Aorta (tissue), 5 donors: ENCODE data around the gene ARHGAP22. TPM values are rescaled to one million over a fixed set of nuclear protein-coding genes. Genes with fewer than 3 reads are reported as not detected.

Experiments
- ATAC-seq: fragments of 200-7000 bp; cut with Tn5 transposase; one replicate; pipeline ENCODE4 v1.9.1; 2022; ENCODE audit warnings: moderate library complexity; ENCODE audit not compliant: low FRiP score
- DNase-seq, 2 donors: peaks; one replicate each; pipeline ENCODE4 v3.0.0-alpha.2; 2020
- H3K27ac ChIP-seq, 2 donors: one replicate each; pipeline ENCODE4 v1.5.1; 2013; ENCODE audit warnings: low read length in 2 of 2, mild to moderate bottlenecking in 2 of 2, moderate library complexity in 2 of 2, control low read depth in 1 of 2, inconsistent platforms in 1 of 2, low read depth in 1 of 2
- H3K27me3 ChIP-seq, 2 donors: one replicate each; pipeline ENCODE4 v1.6.1; 2013; ENCODE audit warnings: control low read depth in 1 of 2, low read length in 1 of 2, mild to moderate bottlenecking in 1 of 2, moderate library complexity in 1 of 2; ENCODE audit not compliant: insufficient read depth in 2 of 2, control insufficient read depth in 1 of 2
- H3K36me3 ChIP-seq, 2 donors: one replicate each; pipeline ENCODE4 v1.6.1; 2013; ENCODE audit warnings: control low read depth in 1 of 2, low read length in 1 of 2, mild to moderate bottlenecking in 1 of 2; ENCODE audit not compliant: insufficient read depth in 2 of 2, control insufficient read depth in 1 of 2
- H3K4me1 ChIP-seq, 2 donors: one replicate each; pipeline ENCODE4 v1.6.1; 2013; ENCODE audit warnings: low read length in 2 of 2, control low read depth in 1 of 2, mild to moderate bottlenecking in 1 of 2, moderate library complexity in 1 of 2; ENCODE audit not compliant: insufficient read depth in 2 of 2, control insufficient read depth in 1 of 2
- H3K4me3 ChIP-seq, 2 donors: one replicate each; pipeline ENCODE4 v1.5.1; 2013; ENCODE audit warnings: low read length in 2 of 2, control low read depth in 1 of 2, mild to moderate bottlenecking in 1 of 2
- H3K9me3 ChIP-seq: one replicate; pipeline ENCODE4 v1.6.1; 2013; ENCODE audit warnings: mild to moderate bottlenecking, low read length; ENCODE audit not compliant: control insufficient read depth
- WGBS, 2 donors: extraction: QIAGEN DNeasy Blood & Tissue Kit; methylation state at CpG; one replicate each; pipeline ENCODE4 v1.1.7; 2013; 5-methylcytosine and 5-hydroxymethylcytosine counted together
- intact Hi-C, 2 donors: fragments of 100-400 bp; cut with DNase I; formaldehyde crosslinking; loops; one replicate each; pipeline versions ENCODE4 v1.14.2 to v1.15.0; 2022
- polyA plus RNA-seq, 2 donors: library from polyadenylated mRNA; stranded (reverse); fragments of 200-250 nt; gene quantifications; one replicate each; pipeline ENCODE4 v1.2.3, GENCODE V29; 2013
- total RNA-seq, 2 donors: library from RNA; stranded (reverse); fragmentation: NEBNext Ultra II Directional; extraction: Animal tissue kit (Norgen Biotek cat#: 25700); gene quantifications; one replicate each; pipeline ENCODE4 v1.2.1, GENCODE V29; 2021
- donor health status: healthy with polysubstance abuse.
- donor health status: Bipolar disorder and iron deficiency.
- donor health status: DM: no; HTN: no; CAD: no.
- donor health status: DM: no; HTN: no; CAD: no.
- donor health status: DM: yes; HTN: yes; CAD: no.

The ARHGAP22 gene
- total and polyA plus RNA-seq, 4 donors = 6.1 to 29.1 (median 17.1) TPM

DNA sequence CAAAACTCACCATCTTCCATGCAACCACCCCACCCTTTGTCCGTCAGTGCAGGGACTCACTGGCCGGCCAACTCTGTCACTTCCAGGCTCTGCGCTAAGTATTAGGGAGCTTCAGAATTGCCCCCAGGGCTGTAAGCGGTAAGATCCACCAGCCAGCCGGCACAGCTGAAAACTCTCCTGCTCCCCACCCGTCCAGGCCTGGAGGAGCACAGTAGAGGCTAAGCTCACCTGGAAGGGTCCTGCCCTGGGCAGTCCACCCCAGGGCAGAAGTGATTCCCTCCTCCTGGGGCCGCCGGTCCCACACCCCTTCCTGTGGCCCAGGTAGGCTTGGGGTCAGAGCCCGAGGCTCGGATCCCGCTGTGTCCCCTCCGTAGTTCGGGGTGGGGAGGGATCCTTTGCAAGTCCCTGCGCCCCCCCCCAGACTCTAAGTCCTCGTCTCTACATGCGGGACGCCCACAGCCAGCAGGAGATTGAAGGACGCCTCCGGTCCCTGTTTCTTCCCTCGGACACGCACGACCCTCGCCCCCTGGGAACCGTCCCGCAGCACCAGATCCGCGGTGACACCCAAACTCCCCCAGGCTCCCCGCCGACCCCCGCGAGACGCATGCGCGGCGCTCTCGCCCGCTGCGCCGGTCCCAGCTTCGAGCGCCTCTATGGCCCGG is 138.9 kb downstream of the ARHGAP22 start:
- no peaks in the 10 kb centered on the region for H3K27me3 ChIP-seq
- no peaks in the 10 kb centered on the region for H3K9me3 ChIP-seq
- H3K4me3 ChIP-seq = no peak overlapping the region
- no peaks in the 10 kb centered on the region for H3K36me3 ChIP-seq
- H3K27ac ChIP-seq = no peak overlapping the region
- no peak for ATAC-seq
- WGBS, 2 donors = 32 to 41% methylated on average over 41 to 42 of the region's 42 CpGs
- H3K4me1 ChIP-seq = no peaks in the 10 kb centered on the region
- intact Hi-C loops = no loop called here
- peak in 1 of 2 donors; percentile 67 for DNase-seq

DNA sequence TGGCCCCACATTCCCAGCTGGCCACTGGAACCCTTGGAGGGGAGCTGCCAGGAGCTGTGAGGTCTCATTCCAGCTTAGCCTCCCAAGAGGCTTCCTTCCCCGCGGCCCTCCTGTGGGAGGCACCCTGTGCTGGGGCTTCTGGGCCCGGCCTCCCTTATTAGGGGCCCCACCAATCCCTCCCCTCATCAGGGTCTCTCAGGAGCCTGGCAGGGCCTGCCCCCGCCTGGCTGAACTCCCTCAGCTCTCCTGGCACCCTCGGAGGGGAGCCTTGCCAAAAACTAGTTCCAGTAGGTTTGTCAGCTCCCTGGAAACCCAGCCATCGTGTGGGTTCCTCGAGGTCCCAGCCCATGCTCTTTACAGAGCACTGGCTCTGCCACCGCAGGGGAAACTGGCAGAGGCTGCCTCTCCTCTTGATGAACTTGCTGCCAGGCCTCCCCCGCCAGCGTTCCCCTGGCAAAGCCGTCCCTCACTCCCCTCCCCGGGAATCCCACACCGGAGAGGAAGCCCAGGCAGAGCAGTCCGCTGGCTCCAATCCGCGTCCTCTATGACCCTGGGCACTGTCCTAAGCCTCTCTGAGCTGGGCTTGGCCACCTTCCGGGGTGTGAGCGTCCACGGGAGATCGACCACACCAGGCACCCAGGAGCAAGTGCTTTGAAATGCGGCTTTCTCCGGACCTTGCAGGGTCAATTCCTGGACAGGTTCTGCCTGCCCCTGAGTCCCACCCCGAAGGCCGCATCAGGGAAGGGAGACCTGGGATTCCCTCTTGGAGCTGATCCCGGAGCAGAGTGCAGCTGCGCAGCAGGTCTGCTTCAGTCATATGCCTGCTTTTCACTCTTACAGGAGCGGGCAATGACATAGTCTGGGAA is 139.8 kb downstream of the ARHGAP22 start:
- Histone ChIP-seq H3K27me3 (no peaks in the 10 kb centered on the region), H3K36me3 (no peaks in the 10 kb centered on the region), H3K9me3 (no peaks in the 10 kb centered on the region), H3K27ac (no peak overlapping the region), H3K4me1 (no peaks in the 10 kb centered on the region), H3K4me3 (no peak overlapping the region)
- 5 to 6% methylated on average over 27 of the region's 27 CpGs for WGBS, 2 donors
- DNase-seq (peak; percentile 40 to 80), ATAC-seq (peak; percentile 55)
- intact Hi-C loops = no loop called here

DNA sequence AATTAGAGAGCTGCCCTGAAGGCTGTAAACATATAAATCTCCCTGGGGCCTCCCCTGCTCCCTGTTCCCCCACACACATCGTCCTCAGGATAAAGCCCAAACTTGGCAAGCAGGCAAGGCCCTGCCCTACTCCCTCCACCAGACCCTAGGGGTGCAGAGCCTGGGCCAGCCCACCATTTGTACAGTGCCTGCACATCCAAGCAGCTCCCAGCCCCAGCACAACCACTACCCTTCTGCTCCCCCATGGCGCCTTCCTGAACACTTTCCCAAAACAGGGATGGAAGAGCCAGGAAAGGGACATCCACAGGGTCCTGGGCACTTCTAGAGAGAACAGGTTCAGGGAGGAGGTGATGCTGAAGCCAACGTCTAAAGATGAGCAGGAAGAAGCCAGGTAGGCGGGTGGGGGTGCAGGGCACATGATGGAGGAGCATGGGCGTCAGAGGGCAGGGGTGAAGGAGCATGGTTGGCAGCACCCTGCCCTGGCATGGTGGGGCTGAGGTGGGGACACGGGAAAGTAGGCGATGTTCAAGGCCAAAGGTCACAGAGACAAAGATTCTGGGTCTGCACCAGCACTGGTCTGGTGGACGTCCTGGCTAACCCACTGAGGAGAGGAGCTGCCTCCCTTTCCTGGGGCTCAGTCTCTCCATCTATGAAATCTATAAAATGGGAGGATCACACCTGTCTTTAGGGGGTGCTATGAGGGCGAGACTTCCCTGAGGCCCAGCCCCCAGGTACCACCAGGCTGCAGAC is 140.6 kb downstream of the ARHGAP22 start:
- H3K4me3 ChIP-seq = no peak overlapping the region
- WGBS, 2 donors = 72 to 73% methylated on average over 9 of the region's 9 CpGs
- intact Hi-C loops = no loop called here
- ATAC-seq (no peak), DNase-seq (peak in 1 of 2 donors; percentile 37)
- H3K36me3 ChIP-seq = no peaks in the 10 kb centered on the region
- H3K27ac ChIP-seq = no peak overlapping the region
- no peaks in the 10 kb centered on the region for H3K27me3 ChIP-seq
- no peaks in the 10 kb centered on the region for H3K4me1 ChIP-seq
- H3K9me3 ChIP-seq = no peaks in the 10 kb centered on the region

DNA sequence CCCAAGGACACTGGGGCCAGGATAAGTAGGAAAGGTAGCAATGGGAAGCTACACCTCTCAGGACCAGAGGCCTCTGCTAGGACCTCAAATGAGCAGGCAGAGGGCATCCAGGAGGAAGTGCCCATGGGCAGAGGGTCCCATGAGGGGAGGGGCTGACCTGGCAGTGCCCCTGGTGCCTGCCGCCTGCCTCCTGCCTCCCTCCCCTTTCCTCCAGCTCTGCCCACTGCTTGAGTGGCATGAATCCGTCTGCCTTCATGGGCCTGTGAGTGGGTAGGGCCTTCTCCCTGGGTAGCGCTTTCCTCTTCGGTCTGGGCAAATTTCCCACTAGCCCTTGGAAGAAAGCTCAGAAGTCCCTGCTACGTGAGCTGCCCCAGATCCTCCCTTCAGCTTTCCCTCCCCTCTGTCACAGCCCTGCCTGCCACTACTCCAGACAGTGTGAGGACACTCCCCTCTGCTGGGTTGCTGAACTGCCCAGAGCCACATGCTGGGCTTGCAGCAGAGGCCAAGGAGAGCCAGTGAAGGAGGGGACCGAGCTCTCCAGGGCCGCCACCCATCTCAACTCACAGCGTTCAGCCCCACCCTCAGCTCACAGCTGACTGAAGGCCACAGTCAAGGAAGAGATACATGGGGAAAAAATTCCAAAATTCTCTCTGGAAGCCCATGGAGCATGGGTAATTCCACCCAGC is 141.4 kb downstream of the ARHGAP22 start:
- intact Hi-C loops = no loop called here
- peak; percentile 45 for ATAC-seq
- Histone ChIP-seq H3K4me1 (no peaks in the 10 kb centered on the region), H3K4me3 (no peak overlapping the region), H3K9me3 (no peaks in the 10 kb centered on the region), H3K27ac (no peak overlapping the region), H3K27me3 (no peaks in the 10 kb centered on the region), H3K36me3 (no peaks in the 10 kb centered on the region)
- 23 to 30% methylated on average over 8 of the region's 8 CpGs for WGBS, 2 donors
- peak; percentile 48 to 65 for DNase-seq

DNA sequence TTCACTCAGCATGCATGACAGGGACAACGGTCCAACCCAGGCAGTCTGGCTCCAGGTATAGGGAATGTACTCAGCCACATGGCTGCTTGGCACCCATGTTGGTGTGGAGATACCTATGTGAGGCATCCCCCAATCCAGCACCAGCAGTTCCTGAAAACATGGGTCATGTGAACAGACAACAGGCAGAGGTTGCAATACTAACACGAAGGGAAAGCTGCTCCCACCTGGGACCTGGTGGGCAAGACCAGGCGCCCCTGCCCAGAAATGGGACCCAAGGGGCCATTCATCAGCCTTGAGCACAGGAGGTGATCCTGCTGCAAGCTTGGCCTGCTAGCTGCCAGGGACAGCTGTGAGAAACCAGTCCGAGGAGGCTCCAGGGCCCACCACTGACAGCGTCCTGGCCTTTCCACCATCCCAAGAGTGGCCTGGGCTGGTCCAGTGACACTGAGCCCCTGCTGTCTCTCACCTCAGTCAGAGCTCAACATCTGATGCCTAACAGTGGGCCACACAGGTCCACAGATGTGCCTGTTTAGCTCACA is 142.3 kb downstream of the ARHGAP22 start:
- DNase-seq (peak; percentile 40 to 51), ATAC-seq (no peak)
- no peaks in the 10 kb centered on the region for H3K9me3 ChIP-seq
- H3K4me1 ChIP-seq = no peaks in the 10 kb centered on the region
- H3K27me3 ChIP-seq = no peaks in the 10 kb centered on the region
- WGBS, 2 donors = 94% methylated on average over 5 of the region's 5 CpGs
- H3K36me3 ChIP-seq = no peaks in the 10 kb centered on the region
- no peak overlapping the region for H3K4me3 ChIP-seq
- H3K27ac ChIP-seq = no peak overlapping the region
- intact Hi-C loops = no loop called here

DNA sequence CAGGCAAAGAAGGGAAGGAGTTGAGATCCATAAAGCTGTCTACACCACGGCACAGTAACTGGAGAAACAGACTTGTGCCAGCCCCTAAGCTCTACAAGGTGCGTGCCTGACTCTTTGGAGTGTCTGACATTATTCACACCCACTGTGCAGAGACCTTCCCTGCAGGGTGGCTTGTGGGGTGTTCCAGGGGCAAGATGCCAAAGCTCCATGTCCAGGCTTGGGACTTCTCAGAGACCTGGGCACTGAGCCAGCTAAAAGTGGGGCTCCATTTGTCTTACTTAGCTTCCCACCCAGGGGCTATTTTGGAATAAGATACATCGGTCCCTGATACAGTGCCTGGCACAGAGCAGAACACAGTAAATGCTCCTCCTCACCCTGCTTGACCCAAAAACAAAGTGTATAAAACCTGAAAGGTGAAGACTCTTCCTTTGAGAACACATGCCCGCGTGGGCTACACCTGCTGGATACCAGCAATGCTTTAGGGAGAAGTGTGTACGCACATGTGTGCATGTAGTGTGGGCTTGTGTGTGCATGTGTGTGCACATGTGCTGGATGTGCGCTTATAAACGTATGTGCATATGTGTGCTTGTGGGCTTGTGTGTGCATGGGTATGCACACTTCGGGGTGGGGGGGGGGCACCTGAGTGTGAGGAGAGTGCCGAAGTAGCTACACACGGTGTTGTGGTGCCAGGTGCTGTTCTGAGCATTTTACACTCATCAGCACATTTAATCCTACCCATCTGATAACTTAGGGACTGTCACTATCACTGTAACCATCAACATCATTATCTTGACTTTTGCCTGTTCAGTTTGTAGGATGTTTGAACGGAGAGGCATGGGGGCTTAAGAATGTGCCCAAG is 143.0 kb downstream of the ARHGAP22 start:
- Histone ChIP-seq H3K9me3 (no peaks in the 10 kb centered on the region), H3K27ac (no peak overlapping the region), H3K36me3 (no peaks in the 10 kb centered on the region), H3K4me1 (no peaks in the 10 kb centered on the region), H3K4me3 (no peak overlapping the region), H3K27me3 (no peaks in the 10 kb centered on the region)
- intact Hi-C loops = no loop called here
- DNase-seq (no peak), ATAC-seq (no peak)
- WGBS, 2 donors = 93 to 95% methylated on average over 12 of the region's 12 CpGs

DNA sequence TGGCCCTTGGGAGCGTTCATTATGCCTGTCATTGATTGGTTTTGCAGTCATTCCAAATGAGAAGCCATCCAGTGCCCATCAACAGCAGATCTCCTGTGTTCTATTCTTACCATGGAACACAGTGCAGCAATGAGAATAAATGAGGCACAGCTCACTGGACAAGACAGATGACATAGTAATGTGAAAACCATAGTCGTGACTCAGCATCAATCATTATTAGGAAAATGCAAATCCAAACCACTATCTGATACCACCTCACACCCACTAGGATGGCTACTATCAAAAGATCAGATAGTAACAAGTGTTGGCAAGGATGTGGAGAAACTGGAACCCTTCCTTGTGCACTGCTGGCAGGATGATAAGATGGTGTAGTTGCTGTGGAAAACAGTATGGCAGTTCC is 144.7 kb downstream of the ARHGAP22 start:
- intact Hi-C loops = no loop called here
- 95 to 97% methylated on average over 2 of the region's 2 CpGs for WGBS, 2 donors
- no peak for DNase-seq

More for the DNA sequence above, 144.7 kb downstream of the ARHGAP22 start:
- no peak overlapping the region for H3K27ac ChIP-seq
- no peaks in the 10 kb centered on the region for H3K9me3 ChIP-seq
- no peaks in the 10 kb centered on the region for H3K27me3 ChIP-seq
- no peak for ATAC-seq
- no peaks in the 10 kb centered on the region for H3K4me1 ChIP-seq
- no peaks in the 10 kb centered on the region for H3K36me3 ChIP-seq
- H3K4me3 ChIP-seq = no peak overlapping the region
